ENCODE measurements around the gene NCKAP5L.

The NCKAP5L gene

GRCh38 chr12:49761677-49762467 lies 66.3 kb downstream of the NCKAP5L start:
- Histone ChIP-seq H3K9me2 (replicated peaks; ENCODE audit: insufficient read depth, low read length) (no peaks in the 10 kb centered on the region), H3F3A (ENCODE audit: insufficient read depth, low read length) (peaks cover 16% of the 10 kb centered on the region), H3K9me3 (replicated peaks; ENCODE audit: insufficient read depth, low read length) (no peaks in the 10 kb centered on the region), H3K27me3 (replicated peaks; ENCODE audit: insufficient read depth, low read length) (no peaks in the 10 kb centered on the region), H2AFZ (ENCODE audit: low read length) (no peak overlapping the region), H3K4me1 (ENCODE audit: low read length) (peaks cover 27% of the 10 kb centered on the region), H3K27ac (ENCODE audit: low read length) (peak overlapping the region; percentile 19; the same call in 1 of the 2 replicates), H3K9ac (ENCODE audit: low read length) (no peak overlapping the region), H3K79me2 (ENCODE audit: low read length) (peaks cover 28% of the 10 kb centered on the region), H3K4me3 (ENCODE audit: low read length) (no peak overlapping the region), H3K4me2 (ENCODE audit: low read depth, low read length) (no peak overlapping the region; the same call in 1 of the 2 replicates), H4K20me1 (ENCODE audit: insufficient read depth, low read length) (no peaks in the 10 kb centered on the region; the same call in 1 of the 2 replicates), H3K36me3 (replicated peaks; ENCODE audit: insufficient read depth, low read length) (peaks cover 24% of the 10 kb centered on the region)
- DNase-seq: no peak
- no peak for TF ChIP-seq CTCF (IDR thresholded peaks at IDR 0.05; ENCODE audit: low read length)
- no peak for TF ChIP-seq EZH2phosphoT487 (IDR thresholded peaks at IDR 0.05; ENCODE audit: low read length)
- TF ChIP-seq EZH2 (optimal IDR thresholded peaks at IDR 0.05; ENCODE audit: low read depth, low read length): no peak

- H3K27me3 ChIP-seq (replicated peaks; ENCODE audit: insufficient read depth, low read length): no peaks in the 10 kb centered on the region
- H3K9ac ChIP-seq (ENCODE audit: low read length): no peak overlapping the region
- H3K9me2 ChIP-seq (replicated peaks; ENCODE audit: insufficient read depth, low read length): no peaks in the 10 kb centered on the region
- H3K27ac ChIP-seq (ENCODE audit: low read length): no peak overlapping the region
- no peak overlapping the region for H2AFZ ChIP-seq (ENCODE audit: low read length)
- H3K9me3 ChIP-seq (replicated peaks; ENCODE audit: insufficient read depth, low read length): no peaks in the 10 kb centered on the region
- H3F3A ChIP-seq (ENCODE audit: insufficient read depth, low read length): peaks cover 18% of the 10 kb centered on the region
- TF ChIP-seq EZH2phosphoT487 (IDR thresholded peaks at IDR 0.05; ENCODE audit: low read length): no peak
- no peak for DNase-seq
- H4K20me1 ChIP-seq (ENCODE audit: insufficient read depth, low read length): peaks cover 56% of the 10 kb centered on the region
- no peak overlapping the region for H3K4me2 ChIP-seq (ENCODE audit: low read depth, low read length)
- peaks cover 48% of the 10 kb centered on the region for H3K4me1 ChIP-seq (ENCODE audit: low read length)
- peaks cover 98% of the 10 kb centered on the region for H3K79me2 ChIP-seq (ENCODE audit: low read length)
- peaks cover 16% of the 10 kb centered on the region; the same call in 1 of the 2 replicates for H3K36me3 ChIP-seq (replicated peaks; ENCODE audit: insufficient read depth, low read length)
- no peak overlapping the region for H3K4me3 ChIP-seq (ENCODE audit: low read length)
Observed at GRCh38 chr12:49750996-49751393, 77.2 kb downstream of the NCKAP5L start.

- Histone ChIP-seq H4K20me1 (ENCODE audit: insufficient read depth, low read length) (peaks cover 58% of the 10 kb centered on the region), H2AFZ (ENCODE audit: low read length) (no peak overlapping the region), H3K4me2 (ENCODE audit: low read depth, low read length) (no peak overlapping the region), H3K27ac (ENCODE audit: low read length) (no peak overlapping the region), H3K9ac (ENCODE audit: low read length) (no peak overlapping the region), H3K9me2 (replicated peaks; ENCODE audit: insufficient read depth, low read length) (no peaks in the 10 kb centered on the region), H3K9me3 (replicated peaks; ENCODE audit: insufficient read depth, low read length) (no peaks in the 10 kb centered on the region), H3K4me1 (ENCODE audit: low read length) (peaks cover 48% of the 10 kb centered on the region), H3K4me3 (ENCODE audit: low read length) (no peak overlapping the region), H3K36me3 (replicated peaks; ENCODE audit: insufficient read depth, low read length) (peaks cover 16% of the 10 kb centered on the region; the same call in 1 of the 2 replicates), H3F3A (ENCODE audit: insufficient read depth, low read length) (peaks cover 18% of the 10 kb centered on the region), H3K27me3 (replicated peaks; ENCODE audit: insufficient read depth, low read length) (no peaks in the 10 kb centered on the region), H3K79me2 (ENCODE audit: low read length) (peaks cover 100% of the 10 kb centered on the region)
- TF ChIP-seq EZH2 (optimal IDR thresholded peaks at IDR 0.05; ENCODE audit: low read depth, low read length) (no peak), CTCF (IDR thresholded peaks at IDR 0.05; ENCODE audit: low read length) (no peak), EZH2phosphoT487 (IDR thresholded peaks at IDR 0.05; ENCODE audit: low read length) (no peak)
- no peak for DNase-seq
Observed at GRCh38 chr12:49750027-49750995, 77.9 kb downstream of the NCKAP5L start.

All from MM.1S (cell line).